Esophagus muscularis mucosa (tissue), 4 donors: ENCODE measurements around the gene DEUP1. TPM values are rescaled to one million over a fixed set of nuclear protein-coding genes. Genes with fewer than 3 reads are reported as not detected.
A peak's percentile ranks its signal among the peaks of the same experiment; 100 is the strongest.
"Not testable (repeated sequence)": the region's sequence is repeated elsewhere in the genome, so short reads cannot be mapped to it uniquely, and the experiment has no call there.

Experiments used
- DNase-seq: peaks from one replicate; pipeline ENCODE4 v3.0.0-alpha.2; 2017; ENCODE audit errors: extremely low spot score
- H3K27ac ChIP-seq, 4 donors: fragments of 200-600 bp; sonication (generic); replicated peaks in 1 of 4; 1 replicate in 3 of 4; 2 replicates in 1 of 4; pipeline ENCODE4 v1.5.1; 2016 to 2019; ENCODE audit warnings: mild to moderate bottlenecking in 1 of 4
- H3K27me3 ChIP-seq, 4 donors: fragments of 200-600 bp; sonication (generic); one replicate each; pipeline versions ENCODE4 v1.5.1 to v1.6.0; 2016 to 2019
- H3K36me3 ChIP-seq, 4 donors: fragments of 200-600 bp; sonication (generic); one replicate each; pipeline ENCODE4 v1.5.1; 2016 to 2019
- H3K4me1 ChIP-seq, 4 donors: fragments of 200-600 bp; sonication (generic); one replicate each; pipeline ENCODE4 v1.5.1; 2016 to 2019
- H3K4me3 ChIP-seq, 4 donors: fragments of 200-600 bp; sonication (generic); 1 replicate in 2 of 4; 2 replicates in 2 of 4; pipeline ENCODE4 v1.5.1; 2016 to 2019; ENCODE audit warnings: mild to moderate bottlenecking in 4 of 4, moderate library complexity in 1 of 4
- H3K9me3 ChIP-seq, 4 donors: fragments of 200-600 bp; sonication (generic); 1 replicate in 3 of 4; 2 replicates in 1 of 4; pipeline ENCODE4 v1.5.1; 2016 to 2019
- CTCF ChIP-seq, 3 experiments: fragments of 200-600 bp in 2 of 3; fragments of 450-650 bp in 1 of 3; sonication (generic) in 2 of 3; IDR thresholded peaks; one replicate each; pipeline ENCODE4 v1.5.1; 2017 to 2019; ENCODE audit warnings: antibody characterized with exemption in 3 of 3, mild to moderate bottlenecking in 2 of 3, moderate library complexity in 1 of 3
- EP300 ChIP-seq: sonication (generic); formaldehyde crosslinking; IDR thresholded peaks from one replicate; pipeline ENCODE4 v1.6.1; 2017; ENCODE audit warnings: antibody characterized with exemption
- POLR2A ChIP-seq: fragments of 450-650 bp; IDR thresholded peaks from one replicate; pipeline ENCODE4 v1.6.1; 2017; ENCODE audit warnings: antibody characterized with exemption, moderate library complexity, mild to moderate bottlenecking, low read depth
- POLR2AphosphoS5 ChIP-seq, 2 donors: sonication (generic); formaldehyde crosslinking; IDR thresholded peaks; one replicate each; pipeline ENCODE4 v1.6.1; 2017; ENCODE audit warnings: antibody characterized with exemption in 2 of 2
- WGBS: methylation state at CpG from one replicate; pipeline ENCODE4 v1.1.5; 2018; 5-methylcytosine and 5-hydroxymethylcytosine counted together
- intact Hi-C: fragments of 100-400 bp; cut with DNase I; formaldehyde crosslinking; loops from one replicate; pipeline ENCODE4 v1.15.1; 2023
- total RNA-seq, 4 donors: library from RNA; depleted of rRNA; stranded (reverse); fragments of >200 nt; gene quantifications; one replicate each; pipeline versions ENCODE4 v1.1.0 to v1.2.1, GENCODE V29; 2016

DEUP1 gene
- total RNA-seq, 4 donors from 2014 or later = not detected

- Histone ChIP-seq H3K27ac (no peak overlapping the region), H3K27me3 (no peaks in the 10 kb centered on the region), H3K4me3 (no peak overlapping the region), H3K36me3 (no peaks in the 10 kb centered on the region), H3K4me1 (no peaks in the 10 kb centered on the region), H3K9me3 (no peaks in the 10 kb centered on the region)
- TF ChIP-seq CTCF (IDR thresholded peaks at IDR 0.05) (no peak), POLR2AphosphoS5 (IDR thresholded peaks at IDR 0.05) (no peak), POLR2A (no peak), EP300 (no peak)
- no peak for DNase-seq
- 90% methylated on average over 9 of the region's 9 CpGs for WGBS
- intact Hi-C loops = no loop called here
Observed at GRCh38 chr11:93458286-93458685, 127.7 kb downstream of the DEUP1 start.

- H3K9me3 ChIP-seq, H3K27me3 ChIP-seq, H3K27ac ChIP-seq, intact Hi-C loops, H3K36me3 ChIP-seq, H3K4me3 ChIP-seq, DNase-seq, H3K4me1 ChIP-seq: not testable (repeated sequence)
- WGBS = 94% methylated on average over 4 of the region's 4 CpGs
Observed at GRCh38 chr11:93463666-93464065, 133.1 kb downstream of the DEUP1 start.

- Histone ChIP-seq H3K4me1 (no peaks in the 10 kb centered on the region), H3K4me3 (no peak overlapping the region), H3K27me3 (no peaks in the 10 kb centered on the region), H3K9me3 (no peaks in the 10 kb centered on the region), H3K36me3 (no peaks in the 10 kb centered on the region), H3K27ac (no peak overlapping the region)
- TF ChIP-seq EP300 (no peak), CTCF (IDR thresholded peaks at IDR 0.05) (no peak), POLR2A (no peak), POLR2AphosphoS5 (IDR thresholded peaks at IDR 0.05) (no peak)
- intact Hi-C loops = no loop called here
- WGBS = 75% methylated on average over 3 of the region's 3 CpGs
- DNase-seq = no peak
Observed at GRCh38 chr11:93464927-93465540, 134.5 kb downstream of the DEUP1 start.

- intact Hi-C loops = no loop called here
- Histone ChIP-seq H3K36me3 (no peaks in the 10 kb centered on the region), H3K27me3 (no peaks in the 10 kb centered on the region), H3K27ac (no peak overlapping the region), H3K9me3 (no peaks in the 10 kb centered on the region), H3K4me1 (no peaks in the 10 kb centered on the region), H3K4me3 (no peak overlapping the region)
- WGBS = 98% methylated on average over 4 of the region's 4 CpGs
- peak; percentile 91 for DNase-seq
- TF ChIP-seq POLR2AphosphoS5 (IDR thresholded peaks at IDR 0.05) (no peak), CTCF (IDR thresholded peaks at IDR 0.05) (no peak), POLR2A (no peak), EP300 (no peak)
Observed at GRCh38 chr11:93467054-93467453, 136.5 kb downstream of the DEUP1 start.

- no peaks in the 10 kb centered on the region for H3K9me3 ChIP-seq
- H3K4me3 ChIP-seq = no peak overlapping the region
- H3K4me1 ChIP-seq = no peaks in the 10 kb centered on the region
- H3K27me3 ChIP-seq = no peaks in the 10 kb centered on the region
- no peak for DNase-seq
- intact Hi-C loops = no loop called here
- 66% methylated on average over 5 of the region's 5 CpGs for WGBS
- H3K36me3 ChIP-seq = no peaks in the 10 kb centered on the region
- no peak for TF ChIP-seq EP300
- TF ChIP-seq CTCF (IDR thresholded peaks at IDR 0.05) = no peak
- TF ChIP-seq POLR2A = no peak
- TF ChIP-seq POLR2AphosphoS5 (IDR thresholded peaks at IDR 0.05) = no peak
- H3K27ac ChIP-seq = no peak overlapping the region
Observed at GRCh38 chr11:93468290-93468689, 137.7 kb downstream of the DEUP1 start.
